ENCODE data around the gene LACRT.
A peak's percentile ranks its signal among the peaks of the same experiment; 100 is the strongest.
"Not testable (repeated sequence)": the region's sequence is repeated elsewhere in the genome, so short reads cannot be mapped to it uniquely, and the experiment has no call there.

Gene LACRT

GRCh38 chr12:54634795-54635194 is at the start of gene LACRT:
LACRT (minus strand) TSS chr12:54634895; CDS start chr12:54634841, 54 bp downstream.
- no peak for DNase-seq

GRCh38 chr12:54683398-54683797 is 48.7 kb upstream of the LACRT start:
- DNase-seq = no peak

GRCh38 chr12:54682674-54683073 is 48.0 kb upstream of the LACRT start:
- DNase-seq = no peak

GRCh38 chr12:54680374-54680773 is 45.7 kb upstream of the LACRT start:
- DNase-seq = peak in 1 of 2 experiments; percentile 6

- DNase-seq = no peak
These were observed 43.4 kb upstream of the LACRT start for GRCh38 chr12:54678131-54678530.

GRCh38 chr12:54667945-54668344 is 33.2 kb upstream of the LACRT start:
- no peak for DNase-seq

GRCh38 chr12:54666008-54666407 is 31.3 kb upstream of the LACRT start:
- DNase-seq = no peak

GRCh38 chr12:54665022-54665635 is 30.4 kb upstream of the LACRT start:
- DNase-seq = not testable (repeated sequence)

- no peak for DNase-seq
These were observed 28.9 kb upstream of the LACRT start for GRCh38 chr12:54663603-54664002.

- DNase-seq = no peak
These were observed 27.3 kb upstream of the LACRT start for GRCh38 chr12:54662026-54662425.

- no peak for DNase-seq
These were observed 26.4 kb upstream of the LACRT start for GRCh38 chr12:54661048-54661447.

GRCh38 chr12:54660320-54660962 is 25.7 kb upstream of the LACRT start:
- DNase-seq = no peak

- DNase-seq = peak in 1 of 2 experiments; percentile 32
These were observed 23.9 kb upstream of the LACRT start for GRCh38 chr12:54658306-54659264.

- DNase-seq = no peak
These were observed 22.5 kb upstream of the LACRT start for GRCh38 chr12:54657105-54657607.

- DNase-seq = no peak
These were observed 20.2 kb upstream of the LACRT start for GRCh38 chr12:54654926-54655325.

- DNase-seq = no peak
These were observed 18.3 kb upstream of the LACRT start for GRCh38 chr12:54653025-54653424.

GRCh38 chr12:54650889-54651288 is 16.2 kb upstream of the LACRT start:
- no peak for DNase-seq

GRCh38 chr12:54650409-54650808 is 15.7 kb upstream of the LACRT start:
- DNase-seq = no peak

- DNase-seq = no peak
These were observed 15.1 kb upstream of the LACRT start for GRCh38 chr12:54649825-54650224.

- DNase-seq = no peak
These were observed 13.6 kb upstream of the LACRT start, which contains the start of gene DCD for GRCh38 chr12:54648265-54648664. DCD (minus strand) TSS chr12:54648365; CDS start chr12:54648303, 62 bp downstream.

- DNase-seq = no peak
These were observed 6.9 kb upstream of the LACRT start for GRCh38 chr12:54641554-54641953.

- no peak for DNase-seq
These were observed 6.4 kb upstream of the LACRT start for GRCh38 chr12:54641089-54641488.

GRCh38 chr12:54639112-54639511 is 4.4 kb upstream of the LACRT start:
- not testable (repeated sequence) for DNase-seq
